Right lobe of liver (tissue), 4 donors: Measurements from ENCODE around the gene PHIP.
"Not testable (repeated sequence)": the region's sequence is repeated elsewhere in the genome, so short reads cannot be mapped to it uniquely, and the experiment has no call there.

Source experiments
- POLR2A ChIP-seq: fragments of 450-650 bp; IDR thresholded peaks from one replicate; pipeline ENCODE4 v1.6.1; 2017; ENCODE audit warnings: antibody characterized with exemption, mild to moderate bottlenecking
- TF ChIP-seq, protein P1 (sequence below), 4 donors: fragments of 200-600 bp in 3 of 4; fragments of 450-650 bp in 1 of 4; IDR thresholded peaks; one replicate each; pipeline versions ENCODE4 v1.5.1 to v1.8.0; 2016 to 2022; ENCODE audit warnings: antibody characterized with exemption in 4 of 4, mild to moderate bottlenecking in 2 of 4
- donor health status: DM: no; HTN: no; CAD: no.
- donor health status: DM: no; HTN: no; CAD: no.
- donor health status: DM: no; HTN: yes; CAD: no.

- TF ChIP-seq, protein P1, sequence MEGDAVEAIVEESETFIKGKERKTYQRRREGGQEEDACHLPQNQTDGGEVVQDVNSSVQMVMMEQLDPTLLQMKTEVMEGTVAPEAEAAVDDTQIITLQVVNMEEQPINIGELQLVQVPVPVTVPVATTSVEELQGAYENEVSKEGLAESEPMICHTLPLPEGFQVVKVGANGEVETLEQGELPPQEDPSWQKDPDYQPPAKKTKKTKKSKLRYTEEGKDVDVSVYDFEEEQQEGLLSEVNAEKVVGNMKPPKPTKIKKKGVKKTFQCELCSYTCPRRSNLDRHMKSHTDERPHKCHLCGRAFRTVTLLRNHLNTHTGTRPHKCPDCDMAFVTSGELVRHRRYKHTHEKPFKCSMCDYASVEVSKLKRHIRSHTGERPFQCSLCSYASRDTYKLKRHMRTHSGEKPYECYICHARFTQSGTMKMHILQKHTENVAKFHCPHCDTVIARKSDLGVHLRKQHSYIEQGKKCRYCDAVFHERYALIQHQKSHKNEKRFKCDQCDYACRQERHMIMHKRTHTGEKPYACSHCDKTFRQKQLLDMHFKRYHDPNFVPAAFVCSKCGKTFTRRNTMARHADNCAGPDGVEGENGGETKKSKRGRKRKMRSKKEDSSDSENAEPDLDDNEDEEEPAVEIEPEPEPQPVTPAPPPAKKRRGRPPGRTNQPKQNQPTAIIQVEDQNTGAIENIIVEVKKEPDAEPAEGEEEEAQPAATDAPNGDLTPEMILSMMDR (IDR thresholded peaks at IDR 0.05) = not testable (repeated sequence)
- TF ChIP-seq POLR2A = not testable (repeated sequence)
Observed at GRCh38 chr6:79091801-79092200, 13.7 kb upstream of the PHIP start.
